Kasumi-1 (cell line): ENCODE measurements around the gene OPA1.

Source experiments
- DNase-seq, 2 experiments: peaks; one replicate each; lab custom pipeline; 2025; lab: John Stamatoyannopoulos, UW

Gene OPA1

GRCh38 chr3:193650585-193650984 is 57.6 kb downstream of the OPA1 start:
- no peak for DNase-seq

GRCh38 chr3:193655831-193656433 is 62.9 kb downstream of the OPA1 start:
- DNase-seq = no peak

- no peak for DNase-seq
Measured at GRCh38 chr3:193656445-193656844, 63.4 kb downstream of the OPA1 start.

- DNase-seq = no peak
Measured at GRCh38 chr3:193656878-193657282, 63.9 kb downstream of the OPA1 start.

GRCh38 chr3:193660171-193660570 is 67.2 kb downstream of the OPA1 start:
- DNase-seq = no peak

- DNase-seq = no peak
Measured at GRCh38 chr3:193660698-193661411, 67.8 kb downstream of the OPA1 start.

GRCh38 chr3:193662757-193663322 is 69.8 kb downstream of the OPA1 start:
- no peak for DNase-seq

- DNase-seq = peak; percentile 68 to 77
Measured at GRCh38 chr3:193665370-193665989, 72.5 kb downstream of the OPA1 start.

- DNase-seq = no peak
Measured at GRCh38 chr3:193673845-193674244, 80.8 kb downstream of the OPA1 start.

- no peak for DNase-seq
Measured at GRCh38 chr3:193674714-193675113, 81.7 kb downstream of the OPA1 start.

- no peak for DNase-seq
Measured at GRCh38 chr3:193677734-193678133, 84.7 kb downstream of the OPA1 start.

GRCh38 chr3:193680220-193680619 is 87.2 kb downstream of the OPA1 start:
- no peak for DNase-seq

GRCh38 chr3:193681631-193682030 is 88.6 kb downstream of the OPA1 start:
- no peak for DNase-seq

- no peak for DNase-seq
Measured at GRCh38 chr3:193686665-193687483, 93.9 kb downstream of the OPA1 start.

- no peak for DNase-seq
Measured at GRCh38 chr3:193688834-193689714, 96.1 kb downstream of the OPA1 start.

- peak; percentile 66 to 71 for DNase-seq
Measured at GRCh38 chr3:193693774-193694173, 100.8 kb downstream of the OPA1 start.

GRCh38 chr3:193701953-193702635 is 109.1 kb downstream of the OPA1 start:
- DNase-seq = peak; percentile 34 to 42

GRCh38 chr3:193702967-193703366 is 110.0 kb downstream of the OPA1 start:
- peak in 1 of 2 experiments; percentile 4 for DNase-seq

GRCh38 chr3:193704431-193704830 is 111.4 kb downstream of the OPA1 start:
- DNase-seq = peak in 1 of 2 experiments; percentile 15

GRCh38 chr3:193708270-193708669 is 115.3 kb downstream of the OPA1 start:
- no peak for DNase-seq
